ENCODE measurements around the gene TBCK.

The TBCK gene

DNA sequence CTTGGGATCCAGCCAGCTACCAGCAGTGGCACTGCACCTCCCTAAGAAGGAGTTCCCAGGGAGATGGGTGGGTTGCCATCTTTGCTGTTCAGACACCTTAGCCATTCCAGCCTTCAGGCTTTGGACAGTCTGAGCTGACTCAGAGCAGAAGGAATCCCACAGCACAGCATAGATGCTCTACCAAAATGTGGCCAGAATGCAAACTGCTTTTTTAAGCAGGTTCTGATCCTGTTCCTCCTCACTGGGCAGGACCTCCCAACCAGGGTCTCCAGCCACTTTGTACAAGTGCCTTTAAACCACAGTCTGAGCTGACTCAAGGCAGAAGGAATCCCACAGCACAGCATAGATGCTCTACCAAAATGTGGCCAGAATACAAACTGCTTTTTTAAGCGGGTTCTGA is 211.7 kb downstream of the TBCK start:
- no peak for TF ChIP-seq CTCF (conservative IDR thresholded peaks at IDR 0.05; ENCODE audit: control insufficient read depth, insufficient read depth, low read depth, low read length)
- DNase-seq (ENCODE audit: low read depth): no peak
- H3K4me3 ChIP-seq (ENCODE audit: control insufficient read depth, low read depth, low read length): no peak overlapping the region

DNA sequence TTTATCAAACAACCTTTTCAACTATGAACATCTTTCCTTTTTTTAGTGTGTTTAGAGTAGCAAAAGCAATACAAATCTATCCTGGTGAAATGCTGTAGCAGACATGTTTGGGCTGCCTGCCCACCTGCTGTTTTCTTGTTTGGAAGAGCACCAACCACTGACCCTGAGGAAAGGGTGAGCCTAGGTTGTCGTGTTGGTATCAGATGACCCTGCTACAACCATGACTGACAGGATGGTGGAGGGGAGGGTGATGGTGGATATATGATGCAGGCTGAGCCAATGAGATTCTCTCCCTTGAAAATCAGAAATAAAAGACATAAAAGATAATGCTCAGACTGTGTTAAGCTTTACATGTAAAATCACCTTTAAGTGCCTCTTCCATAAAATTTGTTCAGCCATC is 219.6 kb downstream of the TBCK start:
- no peak for DNase-seq (ENCODE audit: low read depth)
- H3K4me3 ChIP-seq (ENCODE audit: control insufficient read depth, low read depth, low read length): no peak overlapping the region
- TF ChIP-seq CTCF (conservative IDR thresholded peaks at IDR 0.05; ENCODE audit: control insufficient read depth, insufficient read depth, low read depth, low read length): no peak

- TF ChIP-seq CTCF (conservative IDR thresholded peaks at IDR 0.05; ENCODE audit: control insufficient read depth, insufficient read depth, low read depth, low read length): no peak
- no peak for DNase-seq (ENCODE audit: low read depth)
- H3K4me3 ChIP-seq (ENCODE audit: control insufficient read depth, low read depth, low read length): no peak overlapping the region
Observed at GRCh38 chr4:106095408-106095807, 220.6 kb downstream of the TBCK start.

DNA sequence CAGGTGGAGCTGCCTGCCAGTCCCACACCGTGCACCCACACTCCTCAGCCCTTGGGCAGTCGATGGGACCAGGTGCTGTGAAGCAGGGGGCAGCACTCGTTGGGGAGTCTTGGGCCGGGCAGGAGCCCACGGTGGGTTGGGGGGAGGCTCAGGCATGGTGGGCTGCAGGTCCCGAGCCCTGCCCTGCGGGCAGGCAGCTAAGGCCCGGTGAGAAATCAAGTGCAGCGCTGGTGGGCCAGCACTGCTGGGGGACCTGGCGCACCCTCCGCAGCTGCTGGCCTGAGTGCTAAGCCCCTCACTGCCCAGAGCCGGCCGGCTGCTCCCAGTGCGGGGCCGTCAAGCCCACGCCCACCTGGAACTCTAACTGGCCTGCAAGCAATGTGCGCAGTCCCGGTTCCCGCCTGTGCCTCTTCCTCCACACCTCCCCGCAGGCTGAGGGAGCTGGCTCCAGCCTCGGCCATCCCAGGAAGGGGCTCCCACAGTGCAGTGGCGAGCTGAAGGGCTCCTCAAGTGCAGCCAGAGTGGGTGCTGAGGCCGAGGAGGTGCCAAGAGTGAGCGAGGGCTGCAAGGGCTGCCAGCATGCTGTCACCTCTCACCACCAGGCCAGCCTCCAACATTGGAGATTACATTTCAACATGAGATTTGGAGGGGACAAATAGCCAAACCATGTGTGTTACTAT is 223.5 kb downstream of the TBCK start:
- TF ChIP-seq CTCF (conservative IDR thresholded peaks at IDR 0.05; ENCODE audit: control insufficient read depth, insufficient read depth, low read depth, low read length): no peak
- DNase-seq (ENCODE audit: low read depth): no peak
- H3K4me3 ChIP-seq (ENCODE audit: control insufficient read depth, low read depth, low read length): no peak overlapping the region

- TF ChIP-seq CTCF (conservative IDR thresholded peaks at IDR 0.05; ENCODE audit: control insufficient read depth, insufficient read depth, low read depth, low read length): no peak
- no peak for DNase-seq (ENCODE audit: low read depth)
Observed at GRCh38 chr4:106090826-106091225, 225.2 kb downstream of the TBCK start.

DNA sequence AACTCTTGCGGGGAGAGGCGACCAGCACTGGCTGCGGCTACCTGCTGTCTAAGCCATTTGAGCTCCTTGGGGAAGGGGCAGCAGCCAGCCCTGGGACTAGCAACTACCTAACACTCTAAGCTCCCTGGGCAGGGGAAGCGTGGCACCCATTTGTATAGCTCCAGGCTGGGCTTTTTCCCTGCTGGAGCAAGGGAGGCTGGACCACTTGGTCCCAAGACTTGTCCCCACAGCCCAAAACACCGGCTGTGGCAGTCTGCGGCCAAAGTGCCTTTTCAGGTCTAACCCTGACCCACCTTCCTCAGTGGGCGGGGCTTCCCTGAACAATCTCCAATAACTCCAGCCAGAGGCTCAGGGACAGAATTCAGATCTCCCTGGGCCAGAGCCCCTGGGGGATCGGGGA is 232.9 kb downstream of the TBCK start:
- no peak for TF ChIP-seq CTCF (conservative IDR thresholded peaks at IDR 0.05; ENCODE audit: control insufficient read depth, insufficient read depth, low read depth, low read length)
- DNase-seq (ENCODE audit: low read depth): no peak
- H3K4me3 ChIP-seq (ENCODE audit: control insufficient read depth, low read depth, low read length): no peak overlapping the region

More at GRCh38 chr4:106090826-106091225, 225.2 kb downstream of the TBCK start:
- H3K4me3 ChIP-seq (ENCODE audit: control insufficient read depth, low read depth, low read length): no peak overlapping the region

DNA sequence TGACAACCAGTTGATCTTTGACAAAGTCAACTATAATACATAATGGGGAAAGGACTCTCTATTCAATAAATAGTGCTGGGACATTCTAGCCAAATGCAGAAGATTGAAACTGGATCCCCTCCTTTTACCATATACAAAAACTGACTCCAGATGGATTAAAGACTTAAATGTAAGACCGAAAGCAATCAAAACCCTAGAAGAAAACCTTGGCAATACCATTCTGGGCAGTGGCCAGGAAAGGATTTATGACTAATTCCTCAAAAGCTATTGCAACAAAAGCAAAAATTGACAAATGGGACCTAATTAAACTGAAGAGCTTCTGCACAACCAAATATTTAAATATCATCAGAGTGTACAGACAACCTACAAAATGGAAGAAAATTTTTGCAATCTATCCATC is 235.6 kb downstream of the TBCK start:
- TF ChIP-seq CTCF (conservative IDR thresholded peaks at IDR 0.05; ENCODE audit: control insufficient read depth, insufficient read depth, low read depth, low read length): no peak

More for the DNA sequence above, 235.6 kb downstream of the TBCK start:
- peak; percentile 34 for DNase-seq (ENCODE audit: low read depth)
- H3K4me3 ChIP-seq (ENCODE audit: control insufficient read depth, low read depth, low read length): no peak overlapping the region

Measured in fibroblast of mammary gland (primary cell).